HepG2 (cell line): Measurements from ENCODE around the gene NREP.

Experiments
- ARNTL ChIP-seq: sonication (generic); formaldehyde crosslinking; IDR thresholded peaks from 2 replicates; pipeline ENCODE4 v1.4.0; 2020; ENCODE audit warnings: mild to moderate bottlenecking, missing genetic modification reagents
- CC2D1A ChIP-seq: sonication (generic); formaldehyde crosslinking; IDR thresholded peaks from 2 replicates; pipeline ENCODE4 v1.8.1; 2023; ENCODE audit warnings: mild to moderate bottlenecking, missing genetic modification reagents
- EZH2 ChIP-seq: conservative IDR thresholded peaks from 2 replicates; pipeline ENCODE4 v1.6.1; 2012; ENCODE audit warnings: mild to moderate bottlenecking, low read depth, low read length, moderate library complexity
- JUN ChIP-seq: sonication (generic); formaldehyde crosslinking; IDR thresholded peaks from 2 replicates; pipeline ENCODE4 v1.4.0; 2020; ENCODE audit warnings: mild to moderate bottlenecking, missing genetic modification reagents
- NCOA5 ChIP-seq: sonication (generic); formaldehyde crosslinking; IDR thresholded peaks from 2 replicates; pipeline ENCODE4 v1.4.0; 2020; ENCODE audit warnings: missing genetic modification reagents
- POLR2G ChIP-seq: fragments of 200-400 bp; formaldehyde crosslinking; IDR thresholded peaks from 2 replicates; pipeline ENCODE4 v1.6.1; 2018; ENCODE audit warnings: mild to moderate bottlenecking, low read depth, low read length, moderate library complexity
- TCF7L2 ChIP-seq: IDR thresholded peaks from 2 replicates; pipeline ENCODE4 v1.6.1; 2011; ENCODE audit warnings: mild to moderate bottlenecking, low read depth, low read length, moderate library complexity
- YY1 ChIP-seq: IDR thresholded peaks from 2 replicates; pipeline ENCODE4 v1.6.1; 2011; ENCODE audit warnings: low read length, low read depth, moderate library complexity, mild to moderate bottlenecking; ENCODE audit not compliant: insufficient read depth, insufficient replicate concordance
- TF ChIP-seq, protein P1 (sequence below): sonication (generic); formaldehyde crosslinking; IDR thresholded peaks from 2 replicates; pipeline ENCODE4 v1.5.0; 2020; ENCODE audit warnings: missing genetic modification reagents
- TF ChIP-seq, protein P2 (sequence below): sonication (generic); formaldehyde crosslinking; IDR thresholded peaks from 2 replicates; pipeline ENCODE4 v1.5.0; 2020; ENCODE audit warnings: mild to moderate bottlenecking, missing genetic modification reagents, moderate library complexity
- TF ChIP-seq, protein P3 (sequence below): sonication (generic); formaldehyde crosslinking; IDR thresholded peaks from 2 replicates; pipeline ENCODE4 v1.8.1; 2023; ENCODE audit warnings: mild to moderate bottlenecking, missing genetic modification reagents
- TF ChIP-seq, protein P4 (sequence below): sonication (generic); formaldehyde crosslinking; IDR thresholded peaks from 2 replicates; pipeline ENCODE4 v1.4.0; 2020; ENCODE audit warnings: low read depth, missing genetic modification reagents

DNA sequence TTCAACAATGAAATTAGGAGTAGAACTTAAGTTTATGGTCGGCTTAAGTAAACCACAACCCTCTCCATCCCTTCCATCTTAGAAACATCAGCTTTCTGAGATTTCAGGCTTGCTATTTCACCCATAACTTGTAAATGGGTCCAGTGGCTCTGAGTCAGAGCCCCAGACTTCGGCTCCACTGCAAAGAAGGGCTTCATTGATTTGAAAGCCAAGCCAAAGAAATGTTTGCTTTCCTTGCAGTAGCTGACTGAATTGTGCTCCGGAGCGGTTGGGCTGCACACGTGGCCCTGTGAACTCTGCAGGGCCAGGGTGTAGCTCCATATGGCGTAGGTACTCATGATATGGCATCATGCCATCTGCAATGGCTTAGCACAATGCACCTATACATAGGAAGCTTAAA lies 57.0 kb downstream of the NREP start:
- TF ChIP-seq POLR2G, result no peak
- TF ChIP-seq NCOA5 (CRISPR knock-in tag), result no peak
- no peak for TF ChIP-seq YY1
- no peak for TF ChIP-seq ARNTL (CRISPR knock-in tag)
- TF ChIP-seq, protein P1, sequence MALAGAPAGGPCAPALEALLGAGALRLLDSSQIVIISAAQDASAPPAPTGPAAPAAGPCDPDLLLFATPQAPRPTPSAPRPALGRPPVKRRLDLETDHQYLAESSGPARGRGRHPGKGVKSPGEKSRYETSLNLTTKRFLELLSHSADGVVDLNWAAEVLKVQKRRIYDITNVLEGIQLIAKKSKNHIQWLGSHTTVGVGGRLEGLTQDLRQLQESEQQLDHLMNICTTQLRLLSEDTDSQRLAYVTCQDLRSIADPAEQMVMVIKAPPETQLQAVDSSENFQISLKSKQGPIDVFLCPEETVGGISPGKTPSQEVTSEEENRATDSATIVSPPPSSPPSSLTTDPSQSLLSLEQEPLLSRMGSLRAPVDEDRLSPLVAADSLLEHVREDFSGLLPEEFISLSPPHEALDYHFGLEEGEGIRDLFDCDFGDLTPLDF (CRISPR knock-in tag), result no peak
- TF ChIP-seq, protein P2, sequence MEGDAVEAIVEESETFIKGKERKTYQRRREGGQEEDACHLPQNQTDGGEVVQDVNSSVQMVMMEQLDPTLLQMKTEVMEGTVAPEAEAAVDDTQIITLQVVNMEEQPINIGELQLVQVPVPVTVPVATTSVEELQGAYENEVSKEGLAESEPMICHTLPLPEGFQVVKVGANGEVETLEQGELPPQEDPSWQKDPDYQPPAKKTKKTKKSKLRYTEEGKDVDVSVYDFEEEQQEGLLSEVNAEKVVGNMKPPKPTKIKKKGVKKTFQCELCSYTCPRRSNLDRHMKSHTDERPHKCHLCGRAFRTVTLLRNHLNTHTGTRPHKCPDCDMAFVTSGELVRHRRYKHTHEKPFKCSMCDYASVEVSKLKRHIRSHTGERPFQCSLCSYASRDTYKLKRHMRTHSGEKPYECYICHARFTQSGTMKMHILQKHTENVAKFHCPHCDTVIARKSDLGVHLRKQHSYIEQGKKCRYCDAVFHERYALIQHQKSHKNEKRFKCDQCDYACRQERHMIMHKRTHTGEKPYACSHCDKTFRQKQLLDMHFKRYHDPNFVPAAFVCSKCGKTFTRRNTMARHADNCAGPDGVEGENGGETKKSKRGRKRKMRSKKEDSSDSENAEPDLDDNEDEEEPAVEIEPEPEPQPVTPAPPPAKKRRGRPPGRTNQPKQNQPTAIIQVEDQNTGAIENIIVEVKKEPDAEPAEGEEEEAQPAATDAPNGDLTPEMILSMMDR, result no peak
- TF ChIP-seq, protein P3, sequence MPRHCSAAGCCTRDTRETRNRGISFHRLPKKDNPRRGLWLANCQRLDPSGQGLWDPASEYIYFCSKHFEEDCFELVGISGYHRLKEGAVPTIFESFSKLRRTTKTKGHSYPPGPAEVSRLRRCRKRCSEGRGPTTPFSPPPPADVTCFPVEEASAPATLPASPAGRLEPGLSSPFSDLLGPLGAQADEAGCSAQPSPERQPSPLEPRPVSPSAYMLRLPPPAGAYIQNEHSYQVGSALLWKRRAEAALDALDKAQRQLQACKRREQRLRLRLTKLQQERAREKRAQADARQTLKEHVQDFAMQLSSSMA (CRISPR knock-in tag), result no peak
- no peak for TF ChIP-seq JUN (CRISPR knock-in tag)
- no peak for TF ChIP-seq EZH2
- TF ChIP-seq, protein P4, sequence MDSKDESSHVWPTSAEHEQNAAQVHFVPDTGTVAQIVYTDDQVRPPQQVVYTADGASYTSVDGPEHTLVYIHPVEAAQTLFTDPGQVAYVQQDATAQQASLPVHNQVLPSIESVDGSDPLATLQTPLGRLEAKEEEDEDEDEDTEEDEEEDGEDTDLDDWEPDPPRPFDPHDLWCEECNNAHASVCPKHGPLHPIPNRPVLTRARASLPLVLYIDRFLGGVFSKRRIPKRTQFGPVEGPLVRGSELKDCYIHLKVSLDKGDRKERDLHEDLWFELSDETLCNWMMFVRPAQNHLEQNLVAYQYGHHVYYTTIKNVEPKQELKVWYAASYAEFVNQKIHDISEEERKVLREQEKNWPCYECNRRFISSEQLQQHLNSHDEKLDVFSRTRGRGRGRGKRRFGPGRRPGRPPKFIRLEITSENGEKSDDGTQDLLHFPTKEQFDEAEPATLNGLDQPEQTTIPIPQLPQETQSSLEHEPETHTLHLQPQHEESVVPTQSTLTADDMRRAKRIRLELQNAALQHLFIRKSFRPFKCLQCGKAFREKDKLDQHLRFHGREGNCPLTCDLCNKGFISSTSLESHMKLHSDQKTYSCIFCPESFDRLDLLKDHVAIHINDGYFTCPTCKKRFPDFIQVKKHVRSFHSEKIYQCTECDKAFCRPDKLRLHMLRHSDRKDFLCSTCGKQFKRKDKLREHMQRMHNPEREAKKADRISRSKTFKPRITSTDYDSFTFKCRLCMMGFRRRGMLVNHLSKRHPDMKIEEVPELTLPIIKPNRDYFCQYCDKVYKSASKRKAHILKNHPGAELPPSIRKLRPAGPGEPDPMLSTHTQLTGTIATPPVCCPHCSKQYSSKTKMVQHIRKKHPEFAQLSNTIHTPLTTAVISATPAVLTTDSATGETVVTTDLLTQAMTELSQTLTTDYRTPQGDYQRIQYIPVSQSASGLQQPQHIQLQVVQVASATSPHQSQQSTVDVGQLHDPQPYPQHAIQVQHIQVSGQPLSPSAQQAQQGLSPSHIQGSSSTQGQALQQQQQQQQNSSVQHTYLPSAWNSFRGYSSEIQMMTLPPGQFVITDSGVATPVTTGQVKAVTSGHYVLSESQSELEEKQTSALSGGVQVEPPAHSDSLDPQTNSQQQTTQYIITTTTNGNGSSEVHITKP (CRISPR knock-in tag), result no peak
- TF ChIP-seq CC2D1A (CRISPR knock-in tag), result no peak
- TF ChIP-seq TCF7L2, result no peak
